Measurements from ENCODE around the gene ARL8A.
"Not testable (repeated sequence)": the region's sequence is repeated elsewhere in the genome, so short reads cannot be mapped to it uniquely, and the experiment has no call there.

The ARL8A gene

GRCh38 chr1:202144402-202145067, at the start of gene ARL8A:
ARL8A (minus strand) TSS chr1:202144737; CDS start chr1:202144572, 165 bp downstream.
- peak within 1 kb of the TSS; percentile 79 for H3K9ac ChIP-seq (ENCODE audit: low read depth, low read length)

GRCh38 chr1:202194328-202194648, 49.8 kb upstream of the ARL8A start:
- peaks cover 47% of the 10 kb centered on the region for H3K27me3 ChIP-seq (ENCODE audit: insufficient read depth, low read length)
- H3K36me3 ChIP-seq (ENCODE audit: insufficient read depth, low read depth, low read length), result no peaks in the 10 kb centered on the region
- H3K9ac ChIP-seq (ENCODE audit: low read depth, low read length), result no peak overlapping the region
- peak overlapping the region; percentile 54; the same call in 1 of the 2 replicates for H3K4me3 ChIP-seq (ENCODE audit: low read length)
- no peak overlapping the region for H3K27ac ChIP-seq (ENCODE audit: low read length)
- H3K9me3 ChIP-seq (ENCODE audit: insufficient read depth, low read depth, low read length), result no peaks in the 10 kb centered on the region
- H3K4me1 ChIP-seq (ENCODE audit: insufficient read depth, low read length), result no peaks in the 10 kb centered on the region

More at GRCh38 chr1:202144402-202145067, at the start of gene ARL8A:
- H3K36me3 ChIP-seq (ENCODE audit: insufficient read depth, low read depth, low read length), result no peaks in the 10 kb centered on the region
- H3K9me3 ChIP-seq (ENCODE audit: insufficient read depth, low read depth, low read length), result no peaks in the 10 kb centered on the region
- peaks cover 7% of the 10 kb centered on the region for H3K4me1 ChIP-seq (ENCODE audit: insufficient read depth, low read length)
- peaks cover 15% of the 10 kb centered on the region for H3K27me3 ChIP-seq (ENCODE audit: insufficient read depth, low read length)
- H3K27ac ChIP-seq (ENCODE audit: low read length), result peak within 1 kb of the TSS; percentile 46
- H3K4me3 ChIP-seq (ENCODE audit: low read length), result peak within 1 kb of the TSS; percentile 98

- peaks cover 47% of the 10 kb centered on the region for H3K27me3 ChIP-seq (ENCODE audit: insufficient read depth, low read length)
- H3K4me3 ChIP-seq (ENCODE audit: low read length), result peak within 1 kb of the TSS; percentile 54
- no peaks in the 10 kb centered on the region for H3K36me3 ChIP-seq (ENCODE audit: insufficient read depth, low read depth, low read length)
- no peaks in the 10 kb centered on the region for H3K9me3 ChIP-seq (ENCODE audit: insufficient read depth, low read depth, low read length)
- no peak within 1 kb of the TSS for H3K27ac ChIP-seq (ENCODE audit: low read length)
- no peak within 1 kb of the TSS for H3K9ac ChIP-seq (ENCODE audit: low read depth, low read length)
- H3K4me1 ChIP-seq (ENCODE audit: insufficient read depth, low read length), result no peaks in the 10 kb centered on the region
Observed at GRCh38 chr1:202193614-202194327, 49.2 kb upstream of the ARL8A start, which contains the start of gene LGR6. LGR6 (plus strand) TSS chr1:202193799; CDS start chr1:202193990, 191 bp downstream.

- H3K4me1 ChIP-seq (ENCODE audit: insufficient read depth, low read length), result no peaks in the 10 kb centered on the region
- peaks cover 47% of the 10 kb centered on the region for H3K27me3 ChIP-seq (ENCODE audit: insufficient read depth, low read length)
- no peaks in the 10 kb centered on the region for H3K36me3 ChIP-seq (ENCODE audit: insufficient read depth, low read depth, low read length)
- peak overlapping the region; percentile 54 for H3K4me3 ChIP-seq (ENCODE audit: low read length)
- H3K9me3 ChIP-seq (ENCODE audit: insufficient read depth, low read depth, low read length), result no peaks in the 10 kb centered on the region
- no peak overlapping the region for H3K9ac ChIP-seq (ENCODE audit: low read depth, low read length)
- H3K27ac ChIP-seq (ENCODE audit: low read length), result no peak overlapping the region
Observed at GRCh38 chr1:202192770-202193613, 48.5 kb upstream of the ARL8A start.

GRCh38 chr1:202191391-202191790, 46.9 kb upstream of the ARL8A start:
- H3K4me3 ChIP-seq (ENCODE audit: low read length); H3K36me3 ChIP-seq (ENCODE audit: insufficient read depth, low read depth, low read length); H3K4me1 ChIP-seq (ENCODE audit: insufficient read depth, low read length); H3K9me3 ChIP-seq (ENCODE audit: insufficient read depth, low read depth, low read length); H3K27ac ChIP-seq (ENCODE audit: low read length); H3K9ac ChIP-seq (ENCODE audit: low read depth, low read length): not testable (repeated sequence)
- H3K27me3 ChIP-seq (ENCODE audit: insufficient read depth, low read length), result peaks cover 40% of the 10 kb centered on the region

- Histone ChIP-seq H3K27me3 (ENCODE audit: insufficient read depth, low read length) (peaks cover 27% of the 10 kb centered on the region), H3K4me1 (ENCODE audit: insufficient read depth, low read length) (no peaks in the 10 kb centered on the region), H3K9me3 (ENCODE audit: insufficient read depth, low read depth, low read length) (no peaks in the 10 kb centered on the region), H3K27ac (ENCODE audit: low read length) (no peak overlapping the region), H3K36me3 (ENCODE audit: insufficient read depth, low read depth, low read length) (no peaks in the 10 kb centered on the region), H3K9ac (ENCODE audit: low read depth, low read length) (no peak overlapping the region), H3K4me3 (ENCODE audit: low read length) (no peak overlapping the region)
Observed at GRCh38 chr1:202189918-202190715, 45.6 kb upstream of the ARL8A start.

- Histone ChIP-seq H3K36me3 (ENCODE audit: insufficient read depth, low read depth, low read length) (no peaks in the 10 kb centered on the region), H3K27ac (ENCODE audit: low read length) (no peak overlapping the region), H3K4me1 (ENCODE audit: insufficient read depth, low read length) (no peaks in the 10 kb centered on the region), H3K4me3 (ENCODE audit: low read length) (no peak overlapping the region), H3K27me3 (ENCODE audit: insufficient read depth, low read length) (peaks cover 20% of the 10 kb centered on the region), H3K9me3 (ENCODE audit: insufficient read depth, low read depth, low read length) (no peaks in the 10 kb centered on the region), H3K9ac (ENCODE audit: low read depth, low read length) (no peak overlapping the region)
Observed at GRCh38 chr1:202189001-202189790, 44.7 kb upstream of the ARL8A start.

GRCh38 chr1:202187697-202188407, 43.3 kb upstream of the ARL8A start:
- Histone ChIP-seq H3K27me3 (ENCODE audit: insufficient read depth, low read length) (peaks cover 12% of the 10 kb centered on the region), H3K36me3 (ENCODE audit: insufficient read depth, low read depth, low read length) (no peaks in the 10 kb centered on the region), H3K4me1 (ENCODE audit: insufficient read depth, low read length) (no peaks in the 10 kb centered on the region), H3K27ac (ENCODE audit: low read length) (no peak overlapping the region), H3K4me3 (ENCODE audit: low read length) (no peak overlapping the region), H3K9ac (ENCODE audit: low read depth, low read length) (no peak overlapping the region), H3K9me3 (ENCODE audit: insufficient read depth, low read depth, low read length) (no peaks in the 10 kb centered on the region)

GRCh38 chr1:202187041-202187671, 42.6 kb upstream of the ARL8A start:
- H3K36me3 ChIP-seq (ENCODE audit: insufficient read depth, low read depth, low read length), result no peaks in the 10 kb centered on the region
- no peak overlapping the region for H3K4me3 ChIP-seq (ENCODE audit: low read length)
- H3K9me3 ChIP-seq (ENCODE audit: insufficient read depth, low read depth, low read length), result no peaks in the 10 kb centered on the region
- no peaks in the 10 kb centered on the region for H3K4me1 ChIP-seq (ENCODE audit: insufficient read depth, low read length)
- H3K27ac ChIP-seq (ENCODE audit: low read length), result no peak overlapping the region
- H3K9ac ChIP-seq (ENCODE audit: low read depth, low read length), result no peak overlapping the region
- 0 out of 2 replicates have a peak, but pooled peaks cover 7% of the 10 kb centered on the region for H3K27me3 ChIP-seq (ENCODE audit: insufficient read depth, low read length)

GRCh38 chr1:202186327-202186726, 41.8 kb upstream of the ARL8A start:
- no peak overlapping the region for H3K27ac ChIP-seq (ENCODE audit: low read length)
- H3K4me1 ChIP-seq (ENCODE audit: insufficient read depth, low read length), result no peaks in the 10 kb centered on the region
- H3K36me3 ChIP-seq (ENCODE audit: insufficient read depth, low read depth, low read length), result no peaks in the 10 kb centered on the region
- no peak overlapping the region for H3K4me3 ChIP-seq (ENCODE audit: low read length)
- H3K9me3 ChIP-seq (ENCODE audit: insufficient read depth, low read depth, low read length), result no peaks in the 10 kb centered on the region
- no peak overlapping the region for H3K9ac ChIP-seq (ENCODE audit: low read depth, low read length)
- H3K27me3 ChIP-seq (ENCODE audit: insufficient read depth, low read length), result 0 out of 2 replicates have a peak, but pooled peaks cover 7% of the 10 kb centered on the region

Measured in iPS-20b (cell line).